Ascending aorta (tissue), 2 donors: ENCODE data around the gene EHMT1. TPM values are rescaled to one million over a fixed set of nuclear protein-coding genes. Genes with fewer than 3 reads are reported as not detected.
"Not testable (repeated sequence)": the region's sequence is repeated elsewhere in the genome, so short reads cannot be mapped to it uniquely, and the experiment has no call there.

Experiments used
- DNase-seq, 2 donors: peaks; one replicate each; pipeline ENCODE4 v3.0.0-alpha.2; 2019; ENCODE audit warnings: low spot score in 2 of 2
- H3K27ac ChIP-seq, 2 donors: fragments of 200-600 bp; sonication (generic); one replicate each; pipeline ENCODE4 v1.5.1; 2016 to 2017; ENCODE audit warnings: mild to moderate bottlenecking in 1 of 2
- H3K27me3 ChIP-seq: fragments of 200-600 bp; sonication (generic); one replicate; pipeline ENCODE4 v1.5.1; 2017
- H3K36me3 ChIP-seq, 2 donors: fragments of 200-600 bp; sonication (generic); one replicate each; pipeline ENCODE4 v1.5.1; 2016
- H3K4me1 ChIP-seq, 2 donors: fragments of 200-600 bp; sonication (generic); one replicate each; pipeline ENCODE4 v1.5.1; 2016 to 2017; ENCODE audit warnings: mild to moderate bottlenecking in 1 of 2
- H3K4me3 ChIP-seq, 2 donors: fragments of 200-600 bp; sonication (generic); one replicate each; pipeline ENCODE4 v1.5.1; 2016 to 2017; ENCODE audit warnings: mild to moderate bottlenecking in 1 of 2
- H3K9me3 ChIP-seq, 2 donors: fragments of 200-600 bp; sonication (generic); one replicate each; pipeline ENCODE4 v1.5.1; 2016
- CTCF ChIP-seq, 3 experiments: fragments of 200-600 bp in 2 of 3; fragments of 450-650 bp in 1 of 3; sonication (generic) in 2 of 3; IDR thresholded peaks; one replicate each; pipeline ENCODE4 v1.5.1; 2016 to 2019; ENCODE audit warnings: antibody characterized with exemption in 3 of 3, mild to moderate bottlenecking in 1 of 3, moderate library complexity in 1 of 3
- intact Hi-C: fragments of 100-400 bp; cut with DNase I; formaldehyde crosslinking; loops from one replicate; pipeline ENCODE4 v1.15.1; 2023
- total RNA-seq: library from RNA; depleted of rRNA; stranded (reverse); fragments of >200 nt; gene quantifications from one replicate; pipeline ENCODE4 v1.1.0, GENCODE V29; 2016

EHMT1 gene
- total RNA-seq, 1 donor from 2014 or later, result 49.9 TPM

- H3K4me1 ChIP-seq, result peaks cover 0 to 2% of the 10 kb centered on the region in 2 donors
- TF ChIP-seq CTCF (IDR thresholded peaks at IDR 0.05), result no peak
- H3K27ac ChIP-seq, result no peak overlapping the region
- H3K4me3 ChIP-seq, result no peak overlapping the region
- H3K27me3 ChIP-seq, result no peaks in the 10 kb centered on the region
- H3K36me3 ChIP-seq, result peaks cover 22 to 36% of the 10 kb centered on the region in 2 donors
- intact Hi-C loops, result no loop called here
- H3K9me3 ChIP-seq, result no peaks in the 10 kb centered on the region
- DNase-seq, result no peak
These were observed 106.0 kb downstream of the EHMT1 start for GRCh38 chr9:137724818-137725240.

GRCh38 chr9:137725598-137725997 is 106.8 kb downstream of the EHMT1 start:
- no peaks in the 10 kb centered on the region for H3K27me3 ChIP-seq
- DNase-seq, result no peak
- H3K4me3 ChIP-seq, result no peak overlapping the region
- intact Hi-C loops, result no loop called here
- H3K27ac ChIP-seq, result no peak overlapping the region
- peaks cover 0 to 2% of the 10 kb centered on the region in 2 donors for H3K4me1 ChIP-seq
- H3K36me3 ChIP-seq, result peaks cover 19 to 37% of the 10 kb centered on the region in 2 donors
- no peak for TF ChIP-seq CTCF (IDR thresholded peaks at IDR 0.05)
- no peaks in the 10 kb centered on the region for H3K9me3 ChIP-seq

GRCh38 chr9:137726336-137726735 is 107.5 kb downstream of the EHMT1 start:
- peaks cover 18 to 37% of the 10 kb centered on the region in 2 donors for H3K36me3 ChIP-seq
- H3K27me3 ChIP-seq, H3K27ac ChIP-seq, intact Hi-C loops, H3K9me3 ChIP-seq, H3K4me1 ChIP-seq, H3K4me3 ChIP-seq, DNase-seq: not testable (repeated sequence)

- H3K27me3 ChIP-seq, result no peaks in the 10 kb centered on the region
- H3K27ac ChIP-seq, result no peak overlapping the region
- intact Hi-C loops, result no loop called here
- no peaks in the 10 kb centered on the region for H3K9me3 ChIP-seq
- H3K4me1 ChIP-seq, result peaks cover 0 to 2% of the 10 kb centered on the region in 2 donors
- DNase-seq, result no peak
- H3K4me3 ChIP-seq, result no peak overlapping the region
- H3K36me3 ChIP-seq, result peaks cover 22 to 39% of the 10 kb centered on the region in 2 donors
- no peak for TF ChIP-seq CTCF (IDR thresholded peaks at IDR 0.05)
These were observed 108.0 kb downstream of the EHMT1 start for GRCh38 chr9:137726764-137727163.

- TF ChIP-seq CTCF (IDR thresholded peaks at IDR 0.05), result no peak
- no peak overlapping the region for H3K4me3 ChIP-seq
- no peak for DNase-seq
- peaks cover 0 to 2% of the 10 kb centered on the region in 2 donors for H3K4me1 ChIP-seq
- intact Hi-C loops, result no loop called here
- H3K27me3 ChIP-seq, result no peaks in the 10 kb centered on the region
- H3K9me3 ChIP-seq, result no peaks in the 10 kb centered on the region
- peaks cover 29 to 48% of the 10 kb centered on the region in 2 donors for H3K36me3 ChIP-seq
- no peak overlapping the region for H3K27ac ChIP-seq
These were observed 108.9 kb downstream of the EHMT1 start for GRCh38 chr9:137727716-137728115.

- H3K36me3 ChIP-seq, result peaks cover 36 to 57% of the 10 kb centered on the region in 2 donors
- intact Hi-C loops, result no loop called here
These were observed 109.9 kb downstream of the EHMT1 start for GRCh38 chr9:137728444-137729311.

More at GRCh38 chr9:137728444-137729311, 109.9 kb downstream of the EHMT1 start:
- Histone ChIP-seq H3K27me3 (no peaks in the 10 kb centered on the region), H3K4me1 (peaks cover 0 to 2% of the 10 kb centered on the region in 2 donors), H3K27ac (no peak overlapping the region), H3K4me3 (no peak overlapping the region), H3K9me3 (no peaks in the 10 kb centered on the region)
- DNase-seq, result no peak
- TF ChIP-seq CTCF (IDR thresholded peaks at IDR 0.05), result no peak
